ENCODE data around the gene CNOT3.
"Not testable (repeated sequence)": the region's sequence is repeated elsewhere in the genome, so short reads cannot be mapped to it uniquely, and the experiment has no call there.

The CNOT3 gene

DNA sequence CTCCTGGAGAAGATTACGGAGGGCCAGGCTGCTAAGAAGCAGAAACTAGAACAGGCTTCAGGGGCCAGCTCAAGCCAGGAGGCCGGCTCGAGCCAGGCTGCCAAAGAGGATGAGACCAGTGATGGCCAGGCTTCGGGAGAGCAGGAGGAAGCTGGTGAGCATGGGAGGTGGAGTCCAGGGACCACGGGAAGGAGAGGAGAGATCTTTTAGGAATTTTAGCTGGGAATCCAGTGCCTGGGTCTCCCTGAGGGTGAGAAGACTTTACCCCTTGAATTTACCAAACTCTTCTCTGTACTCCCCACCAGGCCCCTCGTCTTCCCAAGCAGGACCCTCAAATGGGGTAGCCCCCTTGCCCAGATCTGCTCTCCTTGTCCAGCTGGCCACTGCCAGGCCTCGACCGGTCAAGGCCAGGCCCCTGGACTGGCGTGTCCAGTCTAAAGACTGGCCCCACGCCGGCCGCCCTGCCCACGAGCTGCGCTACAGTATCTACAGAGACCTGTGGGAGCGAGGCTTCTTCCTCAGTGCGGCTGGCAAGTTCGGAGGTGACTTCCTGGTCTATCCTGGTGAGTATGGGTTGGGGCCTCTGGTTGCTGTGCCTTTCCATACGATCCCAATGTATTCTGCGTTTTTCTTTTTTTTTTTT is 54.4 kb downstream of the CNOT3 start:
- no peak for DNase-seq (ENCODE audit: low spot score)

DNA sequence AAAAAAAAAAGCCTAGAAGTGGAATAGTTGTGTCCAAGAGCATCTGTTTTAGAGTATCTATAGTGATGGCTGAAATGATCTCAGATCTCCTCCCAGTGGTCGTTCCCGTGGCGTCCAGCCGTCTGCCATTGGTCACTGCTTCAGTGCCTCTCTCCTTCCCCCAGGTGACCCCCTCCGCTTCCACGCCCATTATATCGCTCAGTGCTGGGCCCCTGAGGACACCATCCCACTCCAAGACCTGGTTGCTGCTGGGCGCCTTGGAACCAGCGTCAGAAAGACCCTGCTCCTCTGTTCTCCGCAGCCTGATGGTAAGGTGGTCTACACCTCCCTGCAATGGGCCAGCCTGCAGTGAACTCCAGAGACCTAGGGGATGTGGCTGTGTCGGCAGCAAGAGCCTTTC is 55.4 kb downstream of the CNOT3 start:
- no peak for DNase-seq (ENCODE audit: low spot score)

GRCh38 chr19:54194463-54194862 is 56.9 kb downstream of the CNOT3 start:
- not testable (repeated sequence) for DNase-seq (ENCODE audit: low spot score)

- no peak for DNase-seq (ENCODE audit: low spot score)
These were observed 59.0 kb downstream of the CNOT3 start for GRCh38 chr19:54196536-54196935.

GRCh38 chr19:54197121-54197520 is 59.6 kb downstream of the CNOT3 start:
- no peak for DNase-seq (ENCODE audit: low spot score)

DNA sequence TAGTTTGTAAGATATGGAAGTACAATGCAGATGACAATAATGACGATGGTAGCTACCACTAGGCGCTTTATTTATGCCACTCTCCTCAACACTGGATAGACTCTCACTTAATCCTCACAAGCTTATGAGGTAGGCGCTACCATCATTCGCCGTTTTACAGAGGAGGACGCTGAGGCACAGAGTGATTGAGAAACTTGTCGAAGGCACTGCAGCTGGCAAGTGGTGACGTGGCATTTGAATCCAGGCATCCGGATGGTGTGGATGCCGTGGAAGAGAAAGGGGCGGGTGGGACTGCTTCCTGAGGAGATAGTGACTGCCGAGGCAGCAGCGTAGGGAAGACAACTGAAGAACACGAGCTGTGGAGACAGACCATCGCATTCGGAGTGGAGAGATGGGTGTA is 61.8 kb downstream of the CNOT3 start:
- DNase-seq (ENCODE audit: low spot score): no peak

GRCh38 chr19:54201172-54201701 is 63.7 kb downstream of the CNOT3 start:
- no peak for DNase-seq (ENCODE audit: low spot score)

DNA sequence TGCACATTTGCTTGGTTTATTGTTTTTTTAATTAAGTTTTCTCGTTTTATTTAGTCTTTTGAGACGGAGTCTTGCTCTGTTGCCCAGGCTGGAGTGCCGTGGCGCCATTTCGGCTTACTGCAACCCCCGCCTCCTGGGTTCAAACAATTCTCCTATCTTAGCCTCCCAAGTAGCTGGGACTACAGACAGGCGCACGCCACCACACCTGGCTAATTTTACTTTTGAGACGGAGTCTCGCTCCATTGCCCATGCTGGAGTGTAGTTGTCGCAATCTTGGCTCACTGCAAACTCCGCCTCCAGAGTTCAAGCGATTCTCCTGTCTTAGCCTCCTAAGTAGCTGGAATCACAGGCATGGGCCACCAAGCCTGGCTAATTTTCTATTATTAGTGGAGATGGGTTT is 64.4 kb downstream of the CNOT3 start:
- no peak for DNase-seq (ENCODE audit: low spot score)

DNA sequence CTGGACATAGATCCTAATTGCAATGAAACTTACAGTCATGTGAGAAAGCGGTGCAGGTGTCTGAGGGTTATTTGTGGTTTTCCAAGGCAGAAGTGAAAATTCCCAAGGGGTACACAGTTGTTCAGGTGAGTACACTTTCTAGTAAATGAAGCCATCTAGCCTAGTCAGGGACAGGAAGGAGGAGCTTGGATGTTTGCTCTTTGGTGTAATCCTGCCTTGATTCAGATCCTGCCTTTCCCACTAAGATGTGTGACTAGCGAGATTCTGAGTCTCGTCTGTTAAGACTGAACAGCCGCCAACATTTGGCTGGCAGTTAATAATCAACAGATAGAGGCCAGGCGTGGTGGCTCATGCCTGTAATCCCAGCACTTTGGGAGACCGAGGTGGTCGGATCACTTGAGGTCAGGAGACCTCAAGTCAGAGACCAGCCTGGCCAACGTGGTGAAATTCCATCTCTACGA is 65.6 kb downstream of the CNOT3 start:
- DNase-seq (ENCODE audit: low spot score): no peak

DNA sequence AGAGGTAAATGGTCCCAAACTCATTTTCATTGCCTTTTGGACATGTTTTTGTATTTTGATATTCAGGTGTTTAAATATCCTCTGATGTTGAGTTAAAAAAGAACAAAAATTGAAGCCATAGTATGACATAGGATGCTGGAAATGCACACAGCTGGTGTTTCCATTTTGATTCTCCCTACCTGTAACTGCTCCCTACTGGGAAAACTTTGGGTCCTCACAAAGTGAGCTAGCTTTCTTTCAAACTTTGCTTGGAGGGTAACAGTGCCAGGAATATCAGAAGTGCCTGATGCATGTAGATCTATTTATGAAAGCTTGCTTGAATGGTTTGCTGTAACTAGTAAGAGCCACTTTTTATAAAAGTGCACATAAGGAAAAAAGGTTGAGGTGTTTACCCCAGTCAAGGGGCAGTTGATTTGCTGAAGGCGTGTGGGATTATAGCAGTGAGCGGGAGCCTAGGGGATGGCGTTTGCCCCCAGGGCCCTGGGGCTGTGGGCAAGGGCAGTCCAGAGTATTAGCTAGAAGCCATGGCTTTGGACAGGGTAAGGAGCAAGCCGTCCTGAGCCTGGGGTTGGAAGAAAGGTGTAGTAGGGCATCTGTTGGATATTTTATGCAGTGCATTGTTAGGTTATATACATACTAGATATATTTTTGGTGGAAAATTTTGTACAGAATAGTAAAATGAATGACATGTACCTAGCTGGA is 67.4 kb downstream of the CNOT3 start:
- DNase-seq (ENCODE audit: low spot score): no peak

All from cerebellar cortex (tissue), 1 donor.